ENCODE results near the gene CLCN5. TPM values are rescaled to one million over a fixed set of nuclear protein-coding genes. Genes with fewer than 3 reads are reported as not detected.

Gene CLCN5
- total and polyA plus RNA-seq, 2 donors = 1.6 to 2.6 TPM

DNA sequence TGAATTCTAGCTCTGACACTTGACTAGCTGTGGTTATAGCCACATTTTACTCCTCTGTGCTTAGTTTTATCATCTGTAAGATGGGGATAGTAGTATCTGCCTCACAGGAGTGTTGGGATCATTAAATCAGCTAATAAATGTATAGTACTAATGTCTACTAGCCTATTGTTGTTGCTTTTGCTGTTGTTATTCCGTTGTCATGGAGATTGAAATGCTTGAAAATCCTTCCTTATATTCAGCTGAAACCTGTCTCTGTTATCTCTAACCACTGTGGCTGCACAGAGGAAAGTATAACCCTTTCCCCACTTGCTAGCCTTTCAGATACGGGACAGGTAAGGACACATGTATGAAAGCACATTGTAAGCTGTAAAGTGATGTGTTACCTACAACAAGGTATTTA is 33.9 kb downstream of the CLCN5 start:
- Histone ChIP-seq H3K4me3 (ENCODE audit: low read length in 2 of 2) (no peak overlapping the region), H3K36me3 (ENCODE audit: control insufficient read depth in 2 of 2, insufficient read depth in 2 of 2, low read length in 1 of 2) (no peaks in the 10 kb centered on the region), H3K9me3 (ENCODE audit: control insufficient read depth in 2 of 2, insufficient read depth in 1 of 2, low read length in 1 of 2) (no peaks in the 10 kb centered on the region), H3K4me1 (ENCODE audit: control insufficient read depth in 2 of 2, insufficient read depth in 2 of 2, low read length in 2 of 2) (no peaks in the 10 kb centered on the region), H3K27ac (ENCODE audit: low read depth in 1 of 2, low read length in 1 of 2) (no peak overlapping the region), H3K27me3 (ENCODE audit: control insufficient read depth in 2 of 2, insufficient read depth in 1 of 2, low read length in 1 of 2) (no peaks in the 10 kb centered on the region)
- 99% methylated on average over 2 of the region's 2 CpGs for WGBS
- DNase-seq (ENCODE audit: low read depth in 6 of 9, low spot score in 9 of 9) = no peak

DNA sequence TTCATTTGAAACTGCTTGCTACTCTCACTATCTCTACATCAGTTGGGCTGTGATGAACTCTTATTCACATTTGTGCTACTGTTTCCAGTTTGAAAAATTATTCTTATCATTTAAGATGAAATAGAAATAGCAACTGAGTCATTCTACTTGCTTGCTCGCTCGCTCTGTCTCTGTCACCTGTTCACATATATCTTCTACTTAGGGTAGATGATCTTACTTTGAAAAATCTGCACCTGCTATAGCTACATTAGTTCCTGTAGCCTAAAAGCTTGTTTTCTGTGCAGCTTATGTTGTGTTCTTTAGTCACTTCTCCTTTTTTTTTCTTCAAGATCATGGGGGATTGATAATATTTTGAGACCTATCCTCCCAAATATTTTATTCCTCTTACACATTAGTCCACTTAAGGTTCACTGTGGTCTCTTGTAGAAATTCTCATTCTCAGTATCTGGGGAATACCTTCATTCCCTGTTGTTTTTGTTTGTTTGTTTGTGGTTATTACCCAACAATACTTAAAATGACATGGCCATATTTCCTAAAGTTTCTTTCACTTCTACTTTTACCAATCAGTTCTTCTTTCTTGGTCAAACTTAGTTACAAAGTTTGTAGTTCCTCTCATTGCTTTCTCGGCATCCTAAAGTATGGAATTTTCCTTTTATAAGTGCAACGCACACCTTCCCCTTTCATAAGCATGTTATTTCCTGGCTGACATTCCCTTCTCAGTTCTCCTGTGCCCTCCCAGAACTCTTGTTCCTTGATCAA is 36.5 kb downstream of the CLCN5 start:
- Histone ChIP-seq H3K4me3 (ENCODE audit: low read length in 2 of 2) (no peak overlapping the region), H3K27me3 (ENCODE audit: control insufficient read depth in 2 of 2, insufficient read depth in 1 of 2, low read length in 1 of 2) (no peaks in the 10 kb centered on the region), H3K36me3 (ENCODE audit: control insufficient read depth in 2 of 2, insufficient read depth in 2 of 2, low read length in 1 of 2) (no peaks in the 10 kb centered on the region), H3K4me1 (ENCODE audit: control insufficient read depth in 2 of 2, insufficient read depth in 2 of 2, low read length in 2 of 2) (no peaks in the 10 kb centered on the region), H3K9me3 (ENCODE audit: control insufficient read depth in 2 of 2, insufficient read depth in 1 of 2, low read length in 1 of 2) (no peaks in the 10 kb centered on the region), H3K27ac (ENCODE audit: low read depth in 1 of 2, low read length in 1 of 2) (no peak overlapping the region)
- DNase-seq (ENCODE audit: low read depth in 6 of 9, low spot score in 9 of 9) = no peak
- WGBS = 92% methylated on average over 4 of the region's 4 CpGs

DNA sequence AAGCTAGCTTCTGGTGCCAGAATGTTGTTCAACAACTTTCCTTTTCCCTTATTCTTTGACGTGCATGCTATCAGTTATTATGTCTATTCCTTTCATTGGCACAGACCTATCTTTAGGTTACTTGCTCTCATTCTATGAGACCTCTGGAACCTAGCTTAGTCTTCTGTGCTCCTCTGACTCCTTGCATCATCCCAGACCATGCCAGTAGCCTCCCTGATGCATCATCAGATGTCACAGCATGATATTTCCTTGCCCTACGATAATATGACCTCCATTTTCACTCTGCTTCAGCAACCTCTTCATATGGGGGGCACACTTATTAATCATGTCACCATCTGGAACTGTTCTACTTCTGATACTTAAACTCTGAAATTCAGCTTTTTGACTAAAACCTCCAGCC is 37.2 kb downstream of the CLCN5 start:
- 97% methylated on average over 2 of the region's 2 CpGs for WGBS
- no peak overlapping the region for H3K4me3 ChIP-seq (ENCODE audit: low read length in 2 of 2)
- H3K4me1 ChIP-seq (ENCODE audit: control insufficient read depth in 2 of 2, insufficient read depth in 2 of 2, low read length in 2 of 2) = no peaks in the 10 kb centered on the region
- no peaks in the 10 kb centered on the region for H3K27me3 ChIP-seq (ENCODE audit: control insufficient read depth in 2 of 2, insufficient read depth in 1 of 2, low read length in 1 of 2)
- no peak for DNase-seq (ENCODE audit: low read depth in 6 of 9, low spot score in 9 of 9)
- no peaks in the 10 kb centered on the region for H3K36me3 ChIP-seq (ENCODE audit: control insufficient read depth in 2 of 2, insufficient read depth in 2 of 2, low read length in 1 of 2)
- no peak overlapping the region for H3K27ac ChIP-seq (ENCODE audit: low read depth in 1 of 2, low read length in 1 of 2)
- no peaks in the 10 kb centered on the region for H3K9me3 ChIP-seq (ENCODE audit: control insufficient read depth in 2 of 2, insufficient read depth in 1 of 2, low read length in 1 of 2)

DNA sequence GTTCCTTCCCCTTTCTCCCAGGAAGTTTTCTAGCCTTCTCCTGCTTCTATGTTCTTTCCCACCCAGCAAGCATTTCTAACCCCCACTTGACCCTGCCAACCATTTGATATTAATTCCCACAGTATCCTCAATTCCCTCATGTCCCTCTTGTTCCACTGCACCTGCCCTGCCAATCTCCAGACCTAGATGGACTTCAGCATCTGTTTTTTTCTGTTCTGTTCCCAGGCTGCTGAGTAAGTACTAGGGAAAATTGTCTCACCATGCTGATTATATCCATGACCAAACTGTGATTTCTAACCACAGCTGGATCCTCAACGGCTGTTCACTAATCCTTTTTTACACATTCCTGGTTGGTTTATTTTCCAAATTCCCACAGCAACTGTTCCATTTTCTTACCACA is 37.7 kb downstream of the CLCN5 start:
- no peaks in the 10 kb centered on the region for H3K27me3 ChIP-seq (ENCODE audit: control insufficient read depth in 2 of 2, insufficient read depth in 1 of 2, low read length in 1 of 2)
- WGBS = 93% methylated on average over 1 of the region's 1 CpG

DNA sequence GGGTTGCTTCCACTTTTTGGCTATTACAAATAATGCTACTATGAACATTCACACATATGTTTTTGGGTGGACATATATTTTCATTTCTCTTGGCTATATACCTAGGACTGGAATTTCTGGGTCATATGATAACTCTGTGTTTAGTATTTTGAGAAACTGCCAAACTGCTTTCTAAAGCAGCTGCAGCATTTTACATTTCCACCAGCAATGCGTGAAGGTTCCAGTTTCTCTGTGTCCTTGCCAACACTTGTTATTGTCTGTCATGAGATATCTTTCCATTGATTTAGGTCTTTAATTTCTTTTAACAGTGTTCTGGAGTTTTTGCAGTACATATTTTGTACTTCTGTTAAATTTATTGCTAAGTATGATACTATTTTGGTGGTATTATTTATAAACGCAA is 48.3 kb downstream of the CLCN5 start:
- Histone ChIP-seq H3K4me1 (ENCODE audit: control insufficient read depth in 2 of 2, insufficient read depth in 2 of 2, low read length in 2 of 2) (no peaks in the 10 kb centered on the region), H3K9me3 (ENCODE audit: control insufficient read depth in 2 of 2, insufficient read depth in 1 of 2, low read length in 1 of 2) (no peaks in the 10 kb centered on the region), H3K4me3 (ENCODE audit: low read length in 2 of 2) (no peak overlapping the region), H3K27me3 (ENCODE audit: control insufficient read depth in 2 of 2, insufficient read depth in 1 of 2, low read length in 1 of 2) (no peaks in the 10 kb centered on the region), H3K36me3 (ENCODE audit: control insufficient read depth in 2 of 2, insufficient read depth in 2 of 2, low read length in 1 of 2) (no peaks in the 10 kb centered on the region), H3K27ac (ENCODE audit: low read depth in 1 of 2, low read length in 1 of 2) (no peak overlapping the region)
- 97% methylated on average over 2 of the region's 2 CpGs for WGBS
- no peak for DNase-seq (ENCODE audit: low read depth in 6 of 9, low spot score in 9 of 9)

More for the DNA sequence above, 37.7 kb downstream of the CLCN5 start:
- no peaks in the 10 kb centered on the region for H3K36me3 ChIP-seq (ENCODE audit: control insufficient read depth in 2 of 2, insufficient read depth in 2 of 2, low read length in 1 of 2)
- no peaks in the 10 kb centered on the region for H3K4me1 ChIP-seq (ENCODE audit: control insufficient read depth in 2 of 2, insufficient read depth in 2 of 2, low read length in 2 of 2)
- no peaks in the 10 kb centered on the region for H3K9me3 ChIP-seq (ENCODE audit: control insufficient read depth in 2 of 2, insufficient read depth in 1 of 2, low read length in 1 of 2)
- H3K27ac ChIP-seq (ENCODE audit: low read depth in 1 of 2, low read length in 1 of 2) = no peak overlapping the region
- DNase-seq (ENCODE audit: low read depth in 6 of 9, low spot score in 9 of 9) = no peak
- no peak overlapping the region for H3K4me3 ChIP-seq (ENCODE audit: low read length in 2 of 2)

DNA sequence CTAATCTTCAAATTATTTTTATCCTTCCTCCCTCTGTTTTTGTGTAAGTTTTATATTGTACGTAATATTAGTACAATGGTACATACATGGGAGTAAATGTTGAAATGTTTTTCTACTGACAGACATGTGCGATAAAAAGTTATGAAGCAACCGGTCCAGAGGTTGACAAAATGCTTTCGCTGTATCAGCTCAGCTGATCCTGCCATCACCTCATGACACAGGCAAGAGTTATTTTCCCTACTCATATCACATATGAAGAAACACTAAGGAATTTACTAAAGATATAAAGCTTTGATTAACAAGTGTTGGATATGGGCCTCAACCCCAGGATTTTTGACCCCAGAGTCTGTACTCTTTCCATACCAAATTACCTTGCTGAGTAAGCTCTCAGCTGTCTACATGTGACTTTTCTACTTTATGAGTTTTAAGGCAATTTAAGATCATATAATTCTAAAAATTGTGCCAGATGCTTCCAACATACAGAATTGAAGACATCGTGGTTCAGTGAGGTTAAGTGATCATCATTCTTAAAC is 50.0 kb downstream of the CLCN5 start:
- DNase-seq (ENCODE audit: low read depth in 6 of 9, low spot score in 9 of 9) = no peak
- Histone ChIP-seq H3K4me3 (ENCODE audit: low read length in 2 of 2) (no peak overlapping the region), H3K36me3 (ENCODE audit: control insufficient read depth in 2 of 2, insufficient read depth in 2 of 2, low read length in 1 of 2) (no peaks in the 10 kb centered on the region), H3K9me3 (ENCODE audit: control insufficient read depth in 2 of 2, insufficient read depth in 1 of 2, low read length in 1 of 2) (no peaks in the 10 kb centered on the region), H3K27ac (ENCODE audit: low read depth in 1 of 2, low read length in 1 of 2) (no peak overlapping the region), H3K27me3 (ENCODE audit: control insufficient read depth in 2 of 2, insufficient read depth in 1 of 2, low read length in 1 of 2) (no peaks in the 10 kb centered on the region), H3K4me1 (ENCODE audit: control insufficient read depth in 2 of 2, insufficient read depth in 2 of 2, low read length in 2 of 2) (no peaks in the 10 kb centered on the region)
- WGBS = 97% methylated on average over 5 of the region's 5 CpGs

DNA sequence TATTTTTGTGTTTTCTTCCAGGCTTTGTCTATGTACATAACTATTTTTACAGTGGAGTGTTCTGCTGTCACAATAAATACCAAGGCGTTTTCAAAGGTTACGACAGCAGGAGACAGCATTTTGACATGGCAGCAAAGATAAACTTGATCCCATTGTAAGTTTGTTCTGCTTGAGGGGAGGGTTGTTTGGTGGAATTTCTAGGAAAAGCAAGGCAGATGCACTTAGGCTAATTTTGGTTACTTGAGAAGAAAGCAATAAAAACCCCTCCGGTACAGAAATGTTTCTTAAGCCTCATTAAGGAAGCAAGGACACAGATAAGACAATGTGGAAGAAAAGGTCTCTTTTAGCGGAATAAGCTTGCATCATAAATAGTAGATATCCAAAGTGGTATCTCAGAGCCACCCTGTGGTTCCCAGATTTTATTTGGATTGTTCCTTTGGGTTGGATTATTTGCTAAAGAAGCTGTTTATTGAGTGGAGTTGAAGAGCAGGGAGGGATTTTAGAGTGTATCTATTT is 54.3 kb downstream of the CLCN5 start:
- Histone ChIP-seq H3K27ac (ENCODE audit: low read depth in 1 of 2, low read length in 1 of 2) (no peak overlapping the region), H3K9me3 (ENCODE audit: control insufficient read depth in 2 of 2, insufficient read depth in 1 of 2, low read length in 1 of 2) (no peaks in the 10 kb centered on the region), H3K36me3 (ENCODE audit: control insufficient read depth in 2 of 2, insufficient read depth in 2 of 2, low read length in 1 of 2) (no peaks in the 10 kb centered on the region), H3K4me1 (ENCODE audit: control insufficient read depth in 2 of 2, insufficient read depth in 2 of 2, low read length in 2 of 2) (no peaks in the 10 kb centered on the region), H3K27me3 (ENCODE audit: control insufficient read depth in 2 of 2, insufficient read depth in 1 of 2, low read length in 1 of 2) (no peaks in the 10 kb centered on the region), H3K4me3 (ENCODE audit: low read length in 2 of 2) (no peak overlapping the region)
- WGBS = 95% methylated on average over 4 of the region's 4 CpGs
- DNase-seq (ENCODE audit: low read depth in 6 of 9, low spot score in 9 of 9) = no peak

DNA sequence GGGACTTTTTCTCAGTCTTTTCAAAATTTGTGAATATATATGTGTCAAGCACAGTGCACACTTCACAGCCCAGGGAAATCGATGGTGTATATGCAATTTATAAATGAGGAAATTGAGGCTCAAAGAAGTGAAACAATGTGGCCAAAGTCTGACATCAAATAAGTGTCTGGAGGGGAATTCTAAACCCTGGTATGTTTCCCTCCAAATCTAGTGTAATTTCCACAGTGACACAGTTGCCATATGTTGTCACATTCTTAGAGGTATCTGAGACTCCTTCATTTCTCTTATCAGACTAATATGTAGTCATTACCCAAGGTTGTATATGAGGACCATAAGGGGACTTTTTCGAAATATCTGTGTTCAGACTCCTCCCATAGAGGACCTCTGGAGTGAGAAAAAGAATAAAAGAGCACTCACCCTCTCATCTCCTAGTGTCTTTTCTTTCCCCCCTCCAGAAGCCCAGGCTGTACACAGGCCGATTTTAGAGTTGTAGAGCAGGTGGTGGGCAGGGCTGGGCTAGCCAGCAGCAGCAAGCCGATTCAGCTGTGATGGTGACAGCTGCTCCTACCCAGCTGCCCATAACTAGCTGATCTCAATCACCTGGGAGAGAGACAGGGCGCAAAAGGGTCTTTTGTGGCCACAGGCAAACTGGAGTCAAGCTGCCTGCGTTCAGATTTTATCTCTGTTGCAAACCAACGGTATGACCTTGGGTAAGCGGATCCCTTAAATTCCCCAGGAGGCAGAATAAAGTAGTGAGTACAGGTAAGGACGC is 55.1 kb downstream of the CLCN5 start:
- Histone ChIP-seq H3K4me3 (ENCODE audit: low read length in 2 of 2) (no peak overlapping the region), H3K4me1 (ENCODE audit: control insufficient read depth in 2 of 2, insufficient read depth in 2 of 2, low read length in 2 of 2) (no peaks in the 10 kb centered on the region), H3K27ac (ENCODE audit: low read depth in 1 of 2, low read length in 1 of 2) (no peak overlapping the region), H3K36me3 (ENCODE audit: control insufficient read depth in 2 of 2, insufficient read depth in 2 of 2, low read length in 1 of 2) (no peaks in the 10 kb centered on the region), H3K9me3 (ENCODE audit: control insufficient read depth in 2 of 2, insufficient read depth in 1 of 2, low read length in 1 of 2) (no peaks in the 10 kb centered on the region), H3K27me3 (ENCODE audit: control insufficient read depth in 2 of 2, insufficient read depth in 1 of 2, low read length in 1 of 2) (no peaks in the 10 kb centered on the region)
- no peak for DNase-seq (ENCODE audit: low read depth in 6 of 9, low spot score in 9 of 9)
- WGBS = 90% methylated on average over 9 of the region's 9 CpGs

DNA sequence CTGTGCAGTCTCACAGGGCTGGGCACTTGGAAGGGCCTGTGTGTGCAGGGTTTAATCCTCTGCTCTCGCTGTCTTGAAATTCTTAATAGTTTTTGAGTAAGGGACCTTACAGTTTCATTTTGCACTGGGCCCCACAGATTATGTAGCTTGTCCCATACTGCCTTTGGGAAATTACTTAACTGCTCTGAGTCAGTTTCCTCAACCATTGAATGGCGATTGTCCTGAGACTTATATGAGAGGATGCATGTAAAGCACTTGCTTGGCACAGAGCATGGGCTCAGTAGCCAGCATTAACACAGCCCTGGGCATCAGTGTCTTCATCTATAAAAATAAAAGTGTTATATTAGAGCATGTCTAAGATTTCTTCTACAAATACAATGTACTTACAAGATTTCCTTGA is 55.8 kb downstream of the CLCN5 start:
- WGBS = 92% methylated on average over 2 of the region's 2 CpGs
- Histone ChIP-seq H3K9me3 (ENCODE audit: control insufficient read depth in 2 of 2, insufficient read depth in 1 of 2, low read length in 1 of 2) (no peaks in the 10 kb centered on the region), H3K27ac (ENCODE audit: low read depth in 1 of 2, low read length in 1 of 2) (no peak overlapping the region)

More for the DNA sequence above, 55.8 kb downstream of the CLCN5 start:
- no peaks in the 10 kb centered on the region for H3K36me3 ChIP-seq (ENCODE audit: control insufficient read depth in 2 of 2, insufficient read depth in 2 of 2, low read length in 1 of 2)
- no peak for DNase-seq (ENCODE audit: low read depth in 6 of 9, low spot score in 9 of 9)
- no peaks in the 10 kb centered on the region for H3K4me1 ChIP-seq (ENCODE audit: control insufficient read depth in 2 of 2, insufficient read depth in 2 of 2, low read length in 2 of 2)
- H3K4me3 ChIP-seq (ENCODE audit: low read length in 2 of 2) = no peak overlapping the region
- H3K27me3 ChIP-seq (ENCODE audit: control insufficient read depth in 2 of 2, insufficient read depth in 1 of 2, low read length in 1 of 2) = no peaks in the 10 kb centered on the region
